Muscle of leg (tissue), 11 donors: ENCODE data around the gene ZCWPW1. TPM values are rescaled to one million over a fixed set of nuclear protein-coding genes. Genes with fewer than 3 reads are reported as not detected.

ENCODE experiments used
- DNase-seq: peaks from one replicate; pipeline ENCODE4 v3.0.0; 2013
- H3K27ac ChIP-seq: one replicate; pipeline ENCODE4 v1.5.1; 2013; ENCODE audit warnings: mild to moderate bottlenecking, low read length, control low read depth
- H3K27me3 ChIP-seq: one replicate; pipeline ENCODE4 v1.6.1; 2013; ENCODE audit warnings: low read length; ENCODE audit not compliant: control insufficient read depth, insufficient read depth
- H3K36me3 ChIP-seq: one replicate; pipeline ENCODE4 v1.6.1; 2013; ENCODE audit warnings: low read length; ENCODE audit not compliant: control insufficient read depth, insufficient read depth
- H3K4me1 ChIP-seq: one replicate; pipeline ENCODE4 v1.6.1; 2013; ENCODE audit warnings: low read length; ENCODE audit not compliant: control insufficient read depth, insufficient read depth
- H3K4me3 ChIP-seq: one replicate; pipeline ENCODE4 v1.5.1; 2013; ENCODE audit warnings: low read length, control low read depth
- H3K9me3 ChIP-seq: replicated peaks from 2 replicates; pipeline ENCODE4 v1.6.1; 2013; ENCODE audit warnings: low read depth, low read length; ENCODE audit not compliant: control insufficient read depth
- WGBS: methylation state at CpG from one replicate; pipeline ENCODE4 v1.1.5; 2013; ENCODE audit warnings: missing lambda C conversion rate; ENCODE audit not compliant: insufficient coverage; 5-methylcytosine and 5-hydroxymethylcytosine counted together
- polyA plus RNA-seq, 8 donors: library from polyadenylated mRNA; unstranded; fragments of 120-200 nt; gene quantifications; one replicate each; pipeline versions ENCODE4 v1.2.1 to v1.2.3, GENCODE V29; 2013; ENCODE audit warnings: inconsistent platforms in 1 of 8, low replicate concordance in 1 of 8; ENCODE audit not compliant: insufficient read length in 8 of 8, insufficient read depth in 1 of 8
- total RNA-seq: library from RNA; stranded (reverse); fragments of 120-200 nt; gene quantifications from one replicate; pipeline ENCODE4 v1.2.4, GENCODE V29; 2013

ZCWPW1 gene
- total and polyA plus RNA-seq, 9 donors = 4.4 to 8.9 (median 5.2) TPM

DNA sequence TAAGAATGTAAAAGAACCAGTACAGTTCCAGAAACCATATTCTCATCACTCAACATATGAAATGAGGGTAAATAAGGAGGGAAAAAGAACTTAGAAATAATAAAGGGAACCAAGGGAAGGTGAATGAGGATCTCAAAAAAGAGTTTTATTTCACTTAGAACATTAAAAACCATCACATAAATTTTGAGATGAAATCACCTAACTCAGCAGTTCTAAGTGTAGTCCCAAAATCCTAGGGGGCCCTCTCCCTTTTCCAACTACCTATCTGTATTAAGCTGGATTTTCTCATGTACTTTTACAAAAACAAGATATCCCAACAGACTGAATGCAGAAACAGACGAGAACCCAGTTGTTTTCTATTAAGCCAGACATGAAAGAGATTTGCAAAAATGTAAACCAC is 3.2 kb downstream of the ZCWPW1 start:
- Histone ChIP-seq H3K27me3 (no peaks in the 10 kb centered on the region), H3K27ac (no peak overlapping the region), H3K4me1 (peaks cover 6% of the 10 kb centered on the region), H3K36me3 (no peaks in the 10 kb centered on the region), H3K4me3 (no peak overlapping the region), H3K9me3 (peaks cover 2% of the 10 kb centered on the region)
- no CpG with 5 or more reads among the region's 1 CpG for WGBS
- DNase-seq = no peak

GRCh38 chr7:100423315-100423714 is 5.2 kb downstream of the ZCWPW1 start:
- H3K9me3 ChIP-seq = peaks cover 2% of the 10 kb centered on the region
- H3K27ac ChIP-seq = no peak overlapping the region
- no peak for DNase-seq
- no peak overlapping the region for H3K4me3 ChIP-seq
- H3K36me3 ChIP-seq = no peaks in the 10 kb centered on the region
- peaks cover 6% of the 10 kb centered on the region for H3K4me1 ChIP-seq
- no CpG with 5 or more reads among the region's 6 CpGs for WGBS
- H3K27me3 ChIP-seq = no peaks in the 10 kb centered on the region

DNA sequence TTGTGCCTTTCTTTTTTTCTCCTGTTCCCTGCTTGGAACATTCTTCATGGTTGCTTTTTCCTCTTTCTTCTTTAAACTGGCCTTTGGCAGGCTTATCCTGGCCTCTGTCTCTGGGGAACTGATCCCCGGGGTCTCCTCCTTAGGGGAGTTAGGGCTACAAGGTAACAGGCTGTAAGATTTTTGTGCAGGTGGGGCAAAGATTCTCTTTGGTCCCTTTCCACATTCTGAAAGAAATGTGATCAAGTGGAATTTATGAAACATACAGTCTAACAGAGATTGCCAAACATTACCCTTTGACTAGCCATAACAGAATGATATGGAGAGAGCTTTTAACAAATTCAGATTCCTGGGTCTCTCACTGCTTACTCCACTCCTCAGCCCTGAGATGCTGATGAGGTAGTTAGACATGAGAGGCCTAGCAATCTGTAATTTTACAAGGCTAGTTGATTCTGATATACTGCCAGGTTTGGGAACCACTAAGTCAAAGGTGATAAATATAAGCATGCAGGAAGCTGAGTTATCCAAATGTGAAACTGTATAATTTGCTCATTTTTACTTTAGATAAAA is 8.8 kb downstream of the ZCWPW1 start:
- H3K4me1 ChIP-seq = no peaks in the 10 kb centered on the region
- no CpG with 5 or more reads among the region's 1 CpG for WGBS
- H3K9me3 ChIP-seq = no peaks in the 10 kb centered on the region

DNA sequence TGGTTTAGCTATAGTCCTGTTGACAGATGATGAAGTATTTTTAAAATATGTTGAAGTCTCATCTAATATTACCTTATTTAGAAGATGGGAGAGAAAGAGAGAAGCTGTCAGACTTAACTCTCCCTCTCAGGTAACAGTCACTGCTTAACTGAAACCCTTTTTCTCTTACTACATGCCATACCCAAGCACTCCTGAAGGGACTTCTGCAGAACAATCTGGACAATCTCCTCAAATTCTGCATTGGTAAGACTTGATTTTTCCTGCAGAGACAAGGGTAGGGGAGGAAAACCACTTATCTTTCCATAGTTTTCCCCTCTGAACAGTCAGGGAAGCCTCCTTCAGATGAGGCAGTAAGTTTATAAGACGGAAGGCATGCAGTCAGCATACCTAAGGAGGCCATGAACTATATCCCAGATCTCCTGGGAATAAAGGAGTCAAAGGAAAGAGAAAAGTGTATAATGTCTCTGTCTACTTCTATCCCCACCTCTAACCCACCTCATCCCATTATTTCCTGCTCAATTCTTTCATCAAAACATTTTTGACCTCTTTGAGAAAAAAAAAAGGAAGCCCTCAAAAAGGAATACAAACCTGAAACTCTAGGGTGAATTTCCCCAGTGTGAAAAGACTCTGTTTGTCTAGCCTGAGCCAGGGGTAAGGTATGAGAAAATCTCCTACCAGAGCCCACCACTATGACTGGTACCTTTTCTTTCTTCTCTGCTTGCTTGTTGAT is 9.4 kb downstream of the ZCWPW1 start:
- H3K27ac ChIP-seq = no peak overlapping the region
- no peak for DNase-seq
- no peaks in the 10 kb centered on the region for H3K4me1 ChIP-seq
- no CpG with 5 or more reads among the region's 1 CpG for WGBS
- no peaks in the 10 kb centered on the region for H3K9me3 ChIP-seq
- H3K27me3 ChIP-seq = no peaks in the 10 kb centered on the region
- no peaks in the 10 kb centered on the region for H3K36me3 ChIP-seq
- no peak overlapping the region for H3K4me3 ChIP-seq

More for the DNA sequence above, 8.8 kb downstream of the ZCWPW1 start:
- Histone ChIP-seq H3K36me3 (no peaks in the 10 kb centered on the region), H3K27ac (no peak overlapping the region), H3K4me3 (no peak overlapping the region), H3K27me3 (no peaks in the 10 kb centered on the region)
- no peak for DNase-seq

DNA sequence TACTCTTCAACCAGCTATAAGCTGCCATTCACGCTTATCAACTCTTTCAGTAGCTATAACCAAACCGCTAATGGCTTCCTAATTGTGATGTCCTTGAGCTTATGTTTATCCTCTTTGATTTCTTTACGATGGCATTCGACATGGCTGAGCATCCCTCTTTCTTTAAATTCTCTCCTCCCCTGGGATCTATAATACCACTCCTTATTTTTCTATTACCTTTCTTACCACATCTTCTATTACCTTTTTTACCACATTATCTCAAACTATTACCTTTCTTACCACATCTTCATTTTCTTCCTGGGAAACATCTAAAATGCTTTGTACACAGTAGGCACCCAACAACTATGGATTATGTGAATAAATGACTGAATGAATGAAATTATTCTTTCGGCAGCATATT is 13.1 kb downstream of the ZCWPW1 start:
- H3K4me3 ChIP-seq = no peak overlapping the region
- H3K27me3 ChIP-seq = no peaks in the 10 kb centered on the region
- H3K36me3 ChIP-seq = no peaks in the 10 kb centered on the region
- H3K9me3 ChIP-seq = no peaks in the 10 kb centered on the region
- no peaks in the 10 kb centered on the region for H3K4me1 ChIP-seq
- no peak for DNase-seq
- WGBS = 89% methylated on average over 4 of the region's 5 CpGs
- no peak overlapping the region for H3K27ac ChIP-seq

DNA sequence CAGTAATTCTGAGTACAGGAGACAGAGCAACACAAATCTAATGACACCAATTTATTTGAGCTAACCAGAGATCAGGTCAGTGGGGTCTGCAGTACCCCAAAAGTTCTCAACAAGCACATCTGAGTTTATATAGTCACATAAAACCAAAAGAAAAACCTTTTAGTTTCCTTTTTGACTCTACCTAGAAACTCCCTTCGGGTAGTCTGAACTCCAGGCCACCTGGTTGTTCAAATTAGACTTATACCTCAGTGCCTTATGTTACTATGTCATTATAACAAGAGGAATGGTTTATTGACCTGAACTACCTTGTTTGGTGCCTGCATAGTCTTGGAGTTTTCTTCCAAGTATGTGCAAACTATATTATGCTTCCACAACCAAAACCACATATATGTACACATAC is 14.6 kb downstream of the ZCWPW1 start:
- no CpG with 5 or more reads among the region's 1 CpG for whole genome bisulfite sequencing

GRCh38 chr7:100413346-100413745 is 15.2 kb downstream of the ZCWPW1 start:
- no peaks in the 10 kb centered on the region for H3K4me1 ChIP-seq
- no peaks in the 10 kb centered on the region for H3K27me3 ChIP-seq
- H3K4me3 ChIP-seq = no peak overlapping the region
- H3K27ac ChIP-seq = no peak overlapping the region
- H3K9me3 ChIP-seq = no peaks in the 10 kb centered on the region
- H3K36me3 ChIP-seq = no peaks in the 10 kb centered on the region
- DNase-seq = no peak

More for the DNA sequence above, 14.6 kb downstream of the ZCWPW1 start:
- Histone ChIP-seq H3K4me3 (no peak overlapping the region), H3K9me3 (no peaks in the 10 kb centered on the region), H3K27ac (no peak overlapping the region), H3K27me3 (no peaks in the 10 kb centered on the region), H3K36me3 (no peaks in the 10 kb centered on the region), H3K4me1 (no peaks in the 10 kb centered on the region)
- no peak for DNase-seq

DNA sequence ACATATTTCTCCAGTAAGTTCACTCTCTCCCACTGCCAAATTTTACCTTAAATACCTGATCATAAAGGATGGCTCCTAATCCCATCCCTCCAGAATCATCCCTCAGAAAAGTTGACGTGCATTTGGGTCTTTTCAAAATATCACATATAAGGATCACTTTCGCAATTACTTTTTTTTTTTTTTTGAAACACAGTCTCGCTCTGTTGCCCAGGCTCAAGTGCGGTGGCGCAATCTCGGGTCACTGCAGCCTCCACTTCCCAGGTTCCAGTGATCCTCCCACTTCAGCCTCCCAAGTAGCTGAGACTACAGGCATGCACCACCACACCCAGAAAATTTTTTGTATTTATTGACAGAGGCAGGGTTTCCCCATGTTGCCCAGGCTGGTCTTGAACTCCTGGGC is 17.4 kb downstream of the ZCWPW1 start:
- Histone ChIP-seq H3K27ac (no peak overlapping the region), H3K27me3 (no peaks in the 10 kb centered on the region), H3K4me1 (no peaks in the 10 kb centered on the region), H3K4me3 (no peak overlapping the region), H3K36me3 (no peaks in the 10 kb centered on the region), H3K9me3 (no peaks in the 10 kb centered on the region)
- no peak for DNase-seq
- WGBS = 100% methylated on average over 1 of the region's 6 CpGs

GRCh38 chr7:100407285-100408180 is 21.0 kb downstream of the ZCWPW1 start:
- Histone ChIP-seq H3K4me1 (no peaks in the 10 kb centered on the region), H3K9me3 (no peaks in the 10 kb centered on the region), H3K36me3 (no peaks in the 10 kb centered on the region), H3K27me3 (no peaks in the 10 kb centered on the region), H3K4me3 (no peak overlapping the region), H3K27ac (no peak overlapping the region)
- WGBS = 26% methylated on average over 4 of the region's 12 CpGs
- DNase-seq = peak; percentile 80

DNA sequence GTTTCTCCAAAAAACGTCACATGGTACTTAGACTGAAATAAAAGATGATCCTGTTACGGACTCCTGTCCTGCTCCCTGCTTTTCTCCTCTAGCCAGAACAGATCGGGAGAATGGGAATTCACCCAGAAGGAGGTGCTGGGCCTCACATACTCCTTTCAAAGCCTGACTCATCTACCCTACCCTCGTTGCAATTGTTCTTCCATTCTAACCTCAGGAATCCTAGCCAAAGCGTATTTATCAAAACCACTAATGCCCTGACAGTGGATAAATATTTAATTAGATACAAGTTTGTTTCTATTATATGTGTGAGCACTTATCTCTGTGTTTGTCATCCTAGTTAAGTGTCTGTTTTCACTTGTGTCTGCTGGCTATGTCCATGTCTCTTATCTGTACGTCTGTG is 21.7 kb downstream of the ZCWPW1 start:
- Histone ChIP-seq H3K9me3 (no peaks in the 10 kb centered on the region), H3K27ac (no peak overlapping the region), H3K27me3 (no peaks in the 10 kb centered on the region), H3K4me3 (no peak overlapping the region), H3K4me1 (no peaks in the 10 kb centered on the region), H3K36me3 (no peaks in the 10 kb centered on the region)
- WGBS = 59% methylated on average over 3 of the region's 6 CpGs
- no peak for DNase-seq
